OCI-LY7 (cell line): Measurements from ENCODE around the gene TRIM37.

Experiments used
- EZH2phosphoT487 ChIP-seq: fragments of 200-600 bp; sonication (generic); IDR thresholded peaks from 2 replicates; pipeline ENCODE4 v1.6.1; 2018; ENCODE audit warnings: low read depth, borderline replicate concordance, mild to moderate bottlenecking, mixed run types, antibody characterized with exemption, low read length, moderate library complexity, mixed read lengths
- TF ChIP-seq, protein P1 (sequence below): fragments of 200-600 bp; sonication (generic); conservative IDR thresholded peaks from 2 replicates; pipeline ENCODE4 v1.5.1; 2014; ENCODE audit warnings: mild to moderate bottlenecking, antibody characterized with exemption, low read length, moderate library complexity, mixed read lengths

DNA sequence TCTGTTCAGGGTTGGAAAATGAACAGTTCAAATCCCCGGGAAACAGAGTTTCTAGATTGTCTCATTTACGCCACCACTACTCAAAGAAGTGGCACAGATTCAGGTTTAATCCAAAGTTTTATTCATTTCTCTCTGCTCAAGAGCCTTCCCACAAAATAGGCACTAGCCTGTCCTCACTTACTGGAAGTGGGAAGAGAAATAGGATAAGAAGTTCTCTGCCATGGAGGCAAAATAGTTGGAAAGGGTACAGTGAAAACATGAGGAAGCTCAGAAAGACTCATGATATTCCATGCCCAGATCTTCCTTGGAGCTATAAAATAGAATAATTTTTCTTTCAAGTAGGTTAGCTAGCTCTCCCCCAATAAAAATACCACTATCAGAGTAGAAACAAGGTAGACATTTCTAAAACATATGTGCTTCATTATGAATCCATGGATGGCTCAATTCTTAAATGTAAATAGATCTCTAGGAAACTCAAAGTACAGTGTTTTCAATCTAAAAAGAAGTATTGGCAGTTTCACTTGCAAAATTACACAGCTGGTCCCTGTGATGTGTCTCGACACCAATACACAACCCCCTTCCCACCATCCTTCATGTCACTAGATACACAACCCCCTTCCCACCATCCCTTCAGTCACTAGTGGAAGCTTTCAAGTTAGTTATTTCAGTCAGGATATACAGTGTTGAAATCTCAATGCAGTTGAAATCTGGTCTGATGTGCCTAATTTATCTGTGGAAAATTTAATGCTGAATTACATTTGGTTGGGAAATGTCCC is 125.8 kb downstream of the TRIM37 start:
- TF ChIP-seq, protein P1, sequence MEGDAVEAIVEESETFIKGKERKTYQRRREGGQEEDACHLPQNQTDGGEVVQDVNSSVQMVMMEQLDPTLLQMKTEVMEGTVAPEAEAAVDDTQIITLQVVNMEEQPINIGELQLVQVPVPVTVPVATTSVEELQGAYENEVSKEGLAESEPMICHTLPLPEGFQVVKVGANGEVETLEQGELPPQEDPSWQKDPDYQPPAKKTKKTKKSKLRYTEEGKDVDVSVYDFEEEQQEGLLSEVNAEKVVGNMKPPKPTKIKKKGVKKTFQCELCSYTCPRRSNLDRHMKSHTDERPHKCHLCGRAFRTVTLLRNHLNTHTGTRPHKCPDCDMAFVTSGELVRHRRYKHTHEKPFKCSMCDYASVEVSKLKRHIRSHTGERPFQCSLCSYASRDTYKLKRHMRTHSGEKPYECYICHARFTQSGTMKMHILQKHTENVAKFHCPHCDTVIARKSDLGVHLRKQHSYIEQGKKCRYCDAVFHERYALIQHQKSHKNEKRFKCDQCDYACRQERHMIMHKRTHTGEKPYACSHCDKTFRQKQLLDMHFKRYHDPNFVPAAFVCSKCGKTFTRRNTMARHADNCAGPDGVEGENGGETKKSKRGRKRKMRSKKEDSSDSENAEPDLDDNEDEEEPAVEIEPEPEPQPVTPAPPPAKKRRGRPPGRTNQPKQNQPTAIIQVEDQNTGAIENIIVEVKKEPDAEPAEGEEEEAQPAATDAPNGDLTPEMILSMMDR, result no peak
- no peak for TF ChIP-seq EZH2phosphoT487
